ENCODE measurements around the gene PTCD2.

DNA sequence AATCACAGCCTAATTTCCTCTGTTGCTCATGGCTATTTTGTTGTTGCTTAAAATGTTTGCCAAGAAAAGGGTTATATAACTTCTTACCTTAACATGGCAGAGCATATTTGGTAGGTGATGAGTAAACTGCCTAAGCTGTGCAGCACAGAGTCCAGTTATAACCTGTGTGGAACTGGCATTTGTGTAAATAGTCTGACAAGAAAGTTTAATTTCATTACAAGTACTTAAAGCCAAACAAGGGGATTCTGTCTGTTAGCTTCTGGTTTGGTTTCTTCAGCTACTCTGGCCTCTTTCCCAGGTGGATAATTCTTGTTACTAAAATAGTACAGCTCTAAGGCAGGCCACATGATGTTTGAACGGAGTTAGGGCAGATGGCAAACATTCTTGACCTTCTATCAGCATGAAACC, 72.2 kb downstream of the PTCD2 start:
- TF ChIP-seq, protein P1, sequence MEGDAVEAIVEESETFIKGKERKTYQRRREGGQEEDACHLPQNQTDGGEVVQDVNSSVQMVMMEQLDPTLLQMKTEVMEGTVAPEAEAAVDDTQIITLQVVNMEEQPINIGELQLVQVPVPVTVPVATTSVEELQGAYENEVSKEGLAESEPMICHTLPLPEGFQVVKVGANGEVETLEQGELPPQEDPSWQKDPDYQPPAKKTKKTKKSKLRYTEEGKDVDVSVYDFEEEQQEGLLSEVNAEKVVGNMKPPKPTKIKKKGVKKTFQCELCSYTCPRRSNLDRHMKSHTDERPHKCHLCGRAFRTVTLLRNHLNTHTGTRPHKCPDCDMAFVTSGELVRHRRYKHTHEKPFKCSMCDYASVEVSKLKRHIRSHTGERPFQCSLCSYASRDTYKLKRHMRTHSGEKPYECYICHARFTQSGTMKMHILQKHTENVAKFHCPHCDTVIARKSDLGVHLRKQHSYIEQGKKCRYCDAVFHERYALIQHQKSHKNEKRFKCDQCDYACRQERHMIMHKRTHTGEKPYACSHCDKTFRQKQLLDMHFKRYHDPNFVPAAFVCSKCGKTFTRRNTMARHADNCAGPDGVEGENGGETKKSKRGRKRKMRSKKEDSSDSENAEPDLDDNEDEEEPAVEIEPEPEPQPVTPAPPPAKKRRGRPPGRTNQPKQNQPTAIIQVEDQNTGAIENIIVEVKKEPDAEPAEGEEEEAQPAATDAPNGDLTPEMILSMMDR (IDR thresholded peaks at IDR 0.05; ENCODE audit: low read length): no peak
- TF ChIP-seq EZH2 (IDR thresholded peaks at IDR 0.05; ENCODE audit: borderline replicate concordance, low read length): no peak

Data from OCI-LY1 (cell line).